ENCODE measurements around the gene JARID2. TPM values are rescaled to one million over a fixed set of nuclear protein-coding genes. Genes with fewer than 3 reads are reported as not detected.
A peak's percentile ranks its signal among the peaks of the same experiment; 100 is the strongest.

The JARID2 gene
- total and polyA plus RNA-seq, 9 of the 15 experiments (the other 6 are each of a cell fraction or from before 2014, with no cell fraction given), result 5.0 to 29.0 (median 15.6) TPM

DNA sequence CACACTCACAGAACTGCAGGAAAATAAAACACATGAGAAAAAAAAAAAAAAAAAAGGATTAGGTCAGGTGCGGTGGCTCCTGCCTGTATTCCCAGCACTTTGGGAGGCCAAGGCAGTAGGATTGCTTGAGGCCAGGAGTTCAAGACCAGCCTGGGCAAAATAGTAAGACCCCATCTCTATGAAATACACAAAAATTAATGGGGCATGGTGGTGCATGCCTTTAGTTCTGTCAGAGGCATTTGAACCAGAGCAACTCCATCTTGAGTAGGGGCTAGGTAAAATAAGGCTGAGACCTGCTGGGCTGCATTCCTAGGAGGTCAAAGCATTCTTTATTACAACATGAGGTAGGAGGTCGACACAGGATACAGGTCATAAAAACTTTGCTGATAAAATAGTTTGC is 39.0 kb upstream of the JARID2 start (continued):
- TF ChIP-seq, protein P1, sequence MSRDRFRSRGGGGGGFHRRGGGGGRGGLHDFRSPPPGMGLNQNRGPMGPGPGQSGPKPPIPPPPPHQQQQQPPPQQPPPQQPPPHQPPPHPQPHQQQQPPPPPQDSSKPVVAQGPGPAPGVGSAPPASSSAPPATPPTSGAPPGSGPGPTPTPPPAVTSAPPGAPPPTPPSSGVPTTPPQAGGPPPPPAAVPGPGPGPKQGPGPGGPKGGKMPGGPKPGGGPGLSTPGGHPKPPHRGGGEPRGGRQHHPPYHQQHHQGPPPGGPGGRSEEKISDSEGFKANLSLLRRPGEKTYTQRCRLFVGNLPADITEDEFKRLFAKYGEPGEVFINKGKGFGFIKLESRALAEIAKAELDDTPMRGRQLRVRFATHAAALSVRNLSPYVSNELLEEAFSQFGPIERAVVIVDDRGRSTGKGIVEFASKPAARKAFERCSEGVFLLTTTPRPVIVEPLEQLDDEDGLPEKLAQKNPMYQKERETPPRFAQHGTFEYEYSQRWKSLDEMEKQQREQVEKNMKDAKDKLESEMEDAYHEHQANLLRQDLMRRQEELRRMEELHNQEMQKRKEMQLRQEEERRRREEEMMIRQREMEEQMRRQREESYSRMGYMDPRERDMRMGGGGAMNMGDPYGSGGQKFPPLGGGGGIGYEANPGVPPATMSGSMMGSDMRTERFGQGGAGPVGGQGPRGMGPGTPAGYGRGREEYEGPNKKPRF (IDR thresholded peaks at IDR 0.05; ENCODE audit: low read depth, low read length), result no peak
- TF ChIP-seq, protein P2, sequence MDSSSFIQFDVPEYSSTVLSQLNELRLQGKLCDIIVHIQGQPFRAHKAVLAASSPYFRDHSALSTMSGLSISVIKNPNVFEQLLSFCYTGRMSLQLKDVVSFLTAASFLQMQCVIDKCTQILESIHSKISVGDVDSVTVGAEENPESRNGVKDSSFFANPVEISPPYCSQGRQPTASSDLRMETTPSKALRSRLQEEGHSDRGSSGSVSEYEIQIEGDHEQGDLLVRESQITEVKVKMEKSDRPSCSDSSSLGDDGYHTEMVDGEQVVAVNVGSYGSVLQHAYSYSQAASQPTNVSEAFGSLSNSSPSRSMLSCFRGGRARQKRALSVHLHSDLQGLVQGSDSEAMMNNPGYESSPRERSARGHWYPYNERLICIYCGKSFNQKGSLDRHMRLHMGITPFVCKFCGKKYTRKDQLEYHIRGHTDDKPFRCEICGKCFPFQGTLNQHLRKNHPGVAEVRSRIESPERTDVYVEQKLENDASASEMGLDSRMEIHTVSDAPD (CRISPR knock-in tag; IDR thresholded peaks at IDR 0.05), result no peak
- TF ChIP-seq ZNF175 (CRISPR knock-in tag; IDR thresholded peaks at IDR 0.05; ENCODE audit: low read depth), result no peak
- no peak for TF ChIP-seq ZNF134 (CRISPR knock-in tag; conservative IDR thresholded peaks at IDR 0.05)
- TF ChIP-seq ZNF347 (CRISPR knock-in tag; IDR thresholded peaks at IDR 0.05; ENCODE audit: low read depth), result no peak
- TF ChIP-seq EP300 (IDR thresholded peaks at IDR 0.05; ENCODE audit: low read length), result no peak
- no peak for TF ChIP-seq ERF (CRISPR knock-in tag; IDR thresholded peaks at IDR 0.05)
- TF ChIP-seq, protein P3, sequence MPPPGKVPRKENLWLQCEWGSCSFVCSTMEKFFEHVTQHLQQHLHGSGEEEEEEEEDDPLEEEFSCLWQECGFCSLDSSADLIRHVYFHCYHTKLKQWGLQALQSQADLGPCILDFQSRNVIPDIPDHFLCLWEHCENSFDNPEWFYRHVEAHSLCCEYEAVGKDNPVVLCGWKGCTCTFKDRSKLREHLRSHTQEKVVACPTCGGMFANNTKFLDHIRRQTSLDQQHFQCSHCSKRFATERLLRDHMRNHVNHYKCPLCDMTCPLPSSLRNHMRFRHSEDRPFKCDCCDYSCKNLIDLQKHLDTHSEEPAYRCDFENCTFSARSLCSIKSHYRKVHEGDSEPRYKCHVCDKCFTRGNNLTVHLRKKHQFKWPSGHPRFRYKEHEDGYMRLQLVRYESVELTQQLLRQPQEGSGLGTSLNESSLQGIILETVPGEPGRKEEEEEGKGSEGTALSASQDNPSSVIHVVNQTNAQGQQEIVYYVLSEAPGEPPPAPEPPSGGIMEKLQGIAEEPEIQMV (tag; conservative IDR thresholded peaks at IDR 0.05; ENCODE audit: low read depth), result peak; percentile 40; the same call in 1 of the 2 replicates
- no peak for TF ChIP-seq BMI1 (IDR thresholded peaks at IDR 0.05; ENCODE audit: low read length)
- no peak for TF ChIP-seq NRF1 (conservative IDR thresholded peaks at IDR 0.05 in 1 of 2, IDR thresholded peaks at IDR 0.05 in 1 of 2)
- no peak for TF ChIP-seq ATF7 (IDR thresholded peaks at IDR 0.05)
- no peak for TF ChIP-seq ZNF780A (CRISPR knock-in tag; IDR thresholded peaks at IDR 0.05)
- TF ChIP-seq ID3 (CRISPR knock-in tag; IDR thresholded peaks at IDR 0.05), result no peak
- 0 out of 2 replicates have a peak, but pooled peaks have one; percentile 33 for TF ChIP-seq ID3 (tag; IDR thresholded peaks at IDR 0.05)
- TF ChIP-seq CAMTA2 (CRISPR knock-in tag; conservative IDR thresholded peaks at IDR 0.05), result no peak
- TF ChIP-seq MCM3 (IDR thresholded peaks at IDR 0.05), result no peak
- no peak for TF ChIP-seq TEAD4 (IDR thresholded peaks at IDR 0.05; ENCODE audit: low read length)
- no peak for TF ChIP-seq TEAD4 (CRISPR knock-in tag; IDR thresholded peaks at IDR 0.05; ENCODE audit: borderline replicate concordance)
- no peak for TF ChIP-seq GABPB1 (CRISPR knock-in tag; IDR thresholded peaks at IDR 0.05)
- TF ChIP-seq CHD1 (IDR thresholded peaks at IDR 0.05; ENCODE audit: low read length), result no peak
- no peak for TF ChIP-seq ETV6 (IDR thresholded peaks at IDR 0.05; ENCODE audit: borderline replicate concordance in 1 of 2, low read depth in 2 of 2, low read length in 1 of 2)
- TF ChIP-seq ETV6 (CRISPR knock-in tag; IDR thresholded peaks at IDR 0.05; ENCODE audit: borderline replicate concordance), result no peak
- TF ChIP-seq ZFX (CRISPR knock-in tag; IDR thresholded peaks at IDR 0.05), result no peak
- no peak for TF ChIP-seq MTA3 (IDR thresholded peaks at IDR 0.05; ENCODE audit: borderline replicate concordance)
- no peak for TF ChIP-seq MYC (IDR thresholded peaks at IDR 0.05; ENCODE audit: low read depth, low read length)
- TF ChIP-seq MYC (CRISPR knock-in tag; IDR thresholded peaks at IDR 0.05; ENCODE audit: borderline replicate concordance, low read depth), result no peak
- 0 out of 2 replicates have a peak, but pooled peaks have one; percentile 33 for TF ChIP-seq ZNF583 (CRISPR knock-in tag; IDR thresholded peaks at IDR 0.05)

Data from K562 (cell line).